Myocyte (in vitro differentiated cells): ENCODE results near the gene BNC2. TPM values are rescaled to one million over a fixed set of nuclear protein-coding genes. Genes with fewer than 3 reads are reported as not detected.
A peak's percentile ranks its signal among the peaks of the same experiment; 100 is the strongest.

Source experiments
- DNase-seq: peaks from one replicate; pipeline ENCODE4 v3.0.0-alpha.2; 2012; ENCODE audit warnings: low read depth
- total RNA-seq: library from RNA; depleted of rRNA; stranded (reverse); fragments of >200 nt; gene quantifications from 2 replicates; pipeline ENCODE4 v1.2.3, GENCODE V29; 2014

The BNC2 gene
- total RNA-seq, 1 donor from 2014 or later, result 32.4 TPM

DNA sequence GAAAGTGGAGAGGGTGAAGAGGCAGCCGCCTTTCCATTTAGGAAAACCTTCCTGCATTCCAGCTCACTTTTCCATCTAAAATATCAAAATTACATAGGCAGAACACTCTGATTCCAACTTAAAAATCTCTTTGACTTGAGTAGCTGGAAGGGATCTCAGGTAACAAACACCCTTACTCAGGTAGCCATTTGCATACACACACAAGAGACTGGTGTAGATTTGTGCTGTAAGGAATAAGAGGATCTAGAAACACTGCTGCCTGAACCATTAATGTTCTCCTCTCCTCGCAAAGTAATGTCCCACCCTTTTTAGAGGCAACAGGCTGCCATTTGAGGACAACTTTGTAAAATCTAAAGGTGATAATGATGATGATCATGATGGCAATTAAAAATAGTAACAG is 53.5 kb downstream of the BNC2 start:
- no peak for DNase-seq

DNA sequence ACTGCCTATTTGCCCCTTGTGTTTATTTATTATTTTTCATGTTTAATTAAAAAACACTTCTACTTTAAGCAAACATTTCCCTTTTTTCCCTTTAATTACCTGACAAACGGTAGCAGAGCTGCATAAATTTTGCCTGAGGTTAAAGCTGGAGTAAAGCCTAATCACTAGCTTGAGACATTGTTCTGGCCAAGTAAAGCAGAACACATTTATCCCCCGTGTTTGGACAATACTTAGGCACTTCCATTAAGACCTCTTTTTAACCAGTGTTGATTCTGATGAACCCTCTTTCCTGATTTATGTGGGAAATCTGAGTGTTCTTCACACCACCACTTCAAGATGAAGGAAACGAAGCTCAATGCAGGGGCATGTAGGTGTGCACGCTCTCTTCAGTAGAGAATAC is 54.5 kb downstream of the BNC2 start:
- no peak for DNase-seq

DNA sequence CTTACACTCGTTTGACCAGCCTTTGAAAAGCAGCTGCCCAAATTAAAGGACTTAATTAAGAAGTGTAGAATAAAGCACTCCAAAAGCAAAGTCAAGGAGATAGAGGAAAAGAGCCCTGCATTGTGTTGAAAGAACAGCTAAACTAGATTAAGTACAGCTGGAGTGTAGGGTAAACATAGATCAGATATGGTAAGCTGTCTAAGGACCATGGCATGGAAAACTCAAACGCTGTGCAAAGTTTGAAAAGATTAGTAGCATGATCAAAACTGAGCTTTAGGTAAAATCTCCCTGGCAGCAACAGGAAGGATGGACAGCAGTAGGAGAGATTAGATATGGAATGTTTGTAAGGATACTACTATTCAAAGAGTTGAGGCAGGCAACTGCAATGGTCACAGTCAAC is 55.4 kb downstream of the BNC2 start:
- DNase-seq, result no peak

DNA sequence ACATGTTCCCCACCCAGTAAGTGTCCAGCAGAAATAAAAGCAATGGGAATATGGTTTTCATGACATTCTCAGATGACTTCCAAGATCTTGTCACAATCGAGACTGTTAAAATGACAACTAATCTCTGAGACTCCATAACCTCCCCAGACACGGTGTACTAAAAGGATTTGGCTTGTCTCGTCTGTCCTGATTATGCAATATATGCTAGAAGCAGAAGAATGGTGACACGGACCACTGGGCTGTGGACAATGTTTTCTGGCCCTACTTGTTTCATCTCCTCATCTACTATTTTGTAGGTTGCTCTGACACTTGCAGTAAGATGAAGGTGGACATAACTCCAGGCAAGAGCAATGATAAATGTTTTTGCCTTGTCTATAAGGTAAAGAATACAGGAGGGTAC is 56.6 kb downstream of the BNC2 start:
- DNase-seq, result no peak

DNA sequence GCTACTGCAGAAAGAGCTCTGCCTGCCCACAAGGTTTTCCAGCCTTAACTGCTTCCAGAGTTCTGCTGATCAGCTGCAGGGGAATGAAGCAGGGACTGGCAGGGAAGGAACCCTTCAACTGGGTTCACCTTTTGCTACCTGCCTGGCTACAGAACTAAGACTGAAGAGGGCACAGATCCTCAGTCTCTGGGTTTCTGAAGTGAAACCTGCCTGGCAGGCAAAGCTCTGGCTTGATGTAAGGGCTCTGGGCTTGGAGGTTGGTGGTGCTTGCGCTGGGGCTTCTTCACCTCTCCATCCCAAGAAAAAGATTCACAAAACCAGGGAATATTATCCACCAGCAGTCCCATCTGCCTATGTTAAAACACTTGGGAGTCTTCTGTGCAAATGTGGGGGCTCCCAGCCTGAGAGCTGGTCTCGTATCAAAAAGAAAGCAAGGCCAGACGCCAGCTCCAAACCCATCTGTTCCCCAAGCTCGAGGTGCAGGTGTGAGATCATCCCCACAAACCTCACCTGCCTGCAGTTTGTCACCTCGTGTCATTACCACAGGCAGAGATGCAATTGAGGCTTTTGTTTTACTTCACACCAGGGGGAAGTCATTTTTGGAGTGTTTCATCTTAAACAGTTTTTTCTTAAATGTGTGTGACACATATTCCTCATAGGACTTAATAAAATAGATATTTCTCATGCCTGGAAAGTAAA is 58.3 kb downstream of the BNC2 start:
- DNase-seq, result no peak

DNA sequence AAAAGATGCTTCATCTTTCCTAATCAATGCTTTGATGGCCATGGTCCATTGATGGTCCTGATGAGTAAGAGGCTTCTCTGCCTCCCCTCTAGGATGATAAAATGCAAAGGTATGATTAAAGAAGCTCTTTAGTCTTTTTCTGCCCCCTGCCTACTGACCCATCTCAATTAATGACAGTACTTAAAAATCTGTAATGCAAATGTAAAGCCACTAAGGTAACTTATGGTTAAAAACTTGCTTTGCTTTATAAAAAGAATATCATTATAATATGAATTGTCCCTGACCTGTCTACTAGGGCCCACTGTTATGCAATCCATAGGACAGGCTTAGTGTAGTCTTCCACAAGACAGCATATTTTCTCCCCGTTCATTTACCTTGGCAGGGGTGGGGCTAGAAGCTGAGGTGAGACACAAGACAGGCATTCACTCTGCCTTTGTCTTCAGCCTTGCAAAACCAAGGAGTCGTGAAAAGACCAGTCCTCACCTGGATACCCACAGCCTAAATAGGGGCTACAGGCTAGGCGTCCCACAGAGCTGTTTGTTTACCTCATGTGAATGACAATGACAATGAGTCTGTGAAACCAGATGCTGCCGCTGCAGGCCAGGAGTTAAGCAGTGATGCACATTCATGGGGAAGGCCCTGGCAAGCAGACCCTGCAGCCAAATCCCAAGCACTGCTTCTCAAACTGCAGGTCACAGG is 60.4 kb downstream of the BNC2 start:
- DNase-seq, result no peak

DNA sequence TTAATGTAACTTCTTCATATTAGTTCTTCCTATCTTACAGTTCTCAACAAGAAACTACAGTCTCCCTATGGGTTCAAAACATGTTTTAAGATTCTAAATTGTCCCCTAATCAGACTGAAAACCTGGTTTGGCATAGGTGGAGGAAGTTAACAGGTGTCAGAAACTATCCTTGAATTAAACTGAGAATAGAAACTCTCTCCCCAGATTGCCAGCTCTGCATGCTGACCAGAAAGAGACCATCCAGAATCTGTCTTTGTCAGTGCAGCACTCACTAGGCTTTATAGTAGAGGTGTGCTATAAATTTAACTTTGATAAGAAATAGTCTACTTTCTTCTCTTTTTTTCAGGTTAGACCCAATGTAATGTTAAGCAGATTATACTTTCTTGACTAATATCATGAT is 63.8 kb downstream of the BNC2 start:
- no peak for DNase-seq

DNA sequence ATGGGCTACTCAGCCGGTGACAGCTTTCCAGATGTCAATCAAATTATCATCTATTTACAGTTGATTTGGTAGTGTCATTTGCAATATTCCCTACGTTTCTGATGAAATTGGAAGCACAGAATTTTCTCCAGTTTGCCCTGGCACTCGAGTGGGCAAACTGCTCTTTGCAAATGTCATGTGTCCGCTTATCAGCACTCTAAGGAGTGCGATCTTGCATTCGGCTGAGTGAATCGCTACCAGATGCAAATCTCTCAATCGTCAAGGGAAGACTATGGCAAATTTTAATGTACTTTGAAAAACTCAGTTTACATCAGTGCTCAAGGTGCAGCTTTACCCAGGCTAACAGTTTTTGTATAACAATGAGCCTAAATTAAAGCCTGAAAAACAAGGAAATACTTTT is 66.8 kb downstream of the BNC2 start:
- no peak for DNase-seq

DNA sequence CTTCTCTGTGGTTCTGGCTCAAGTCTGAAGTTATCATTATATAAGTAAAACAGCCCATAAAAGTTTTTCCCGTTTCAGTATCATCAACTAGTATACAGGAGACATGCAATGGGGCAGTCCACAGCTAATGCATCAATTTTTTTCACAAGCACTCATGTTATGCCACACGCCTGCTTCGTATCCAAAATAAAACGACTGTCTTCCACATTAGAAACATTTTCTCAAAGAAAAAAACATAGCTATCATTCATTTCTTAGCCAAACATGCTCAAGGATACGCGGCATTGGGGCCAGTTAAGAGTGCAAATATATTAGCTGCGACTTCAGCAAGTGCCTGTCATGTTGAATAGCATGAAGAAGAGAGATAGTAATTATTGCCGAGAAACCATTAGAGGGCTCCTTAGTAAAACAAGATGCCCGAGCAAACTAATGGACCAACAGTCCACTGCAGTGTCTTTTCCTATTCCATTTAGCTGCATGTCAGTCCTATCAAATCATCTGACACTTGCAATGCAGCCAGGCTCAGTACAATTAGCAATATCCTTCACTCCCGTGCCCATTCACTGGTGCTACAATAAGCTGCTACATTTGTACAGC is 68.5 kb downstream of the BNC2 start:
- DNase-seq, result no peak

DNA sequence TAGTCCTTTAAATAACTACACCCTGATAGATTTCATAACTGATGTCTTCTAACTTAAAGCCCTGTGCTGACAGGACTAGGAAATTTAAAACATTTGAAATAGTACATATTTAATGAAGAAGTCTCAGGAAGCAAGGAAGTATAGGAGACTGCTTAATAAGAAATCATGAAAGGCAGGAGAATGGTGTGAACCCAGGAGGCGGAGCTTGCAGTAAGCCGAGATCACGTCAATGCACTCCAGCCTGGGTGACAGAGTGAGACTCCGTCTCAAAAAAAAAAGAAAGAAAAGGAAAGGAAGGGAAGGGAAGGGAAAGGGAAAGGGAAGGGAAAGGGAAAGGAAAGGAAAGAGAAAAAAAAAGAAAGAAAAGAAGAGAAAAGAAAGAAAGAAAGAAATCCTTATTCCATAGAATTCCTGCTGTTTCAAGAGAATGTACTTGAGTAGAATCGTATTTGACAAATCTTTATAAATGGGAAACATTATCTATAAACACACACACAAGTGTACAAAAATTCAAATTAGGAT is 74.1 kb downstream of the BNC2 start:
- no peak for DNase-seq

DNA sequence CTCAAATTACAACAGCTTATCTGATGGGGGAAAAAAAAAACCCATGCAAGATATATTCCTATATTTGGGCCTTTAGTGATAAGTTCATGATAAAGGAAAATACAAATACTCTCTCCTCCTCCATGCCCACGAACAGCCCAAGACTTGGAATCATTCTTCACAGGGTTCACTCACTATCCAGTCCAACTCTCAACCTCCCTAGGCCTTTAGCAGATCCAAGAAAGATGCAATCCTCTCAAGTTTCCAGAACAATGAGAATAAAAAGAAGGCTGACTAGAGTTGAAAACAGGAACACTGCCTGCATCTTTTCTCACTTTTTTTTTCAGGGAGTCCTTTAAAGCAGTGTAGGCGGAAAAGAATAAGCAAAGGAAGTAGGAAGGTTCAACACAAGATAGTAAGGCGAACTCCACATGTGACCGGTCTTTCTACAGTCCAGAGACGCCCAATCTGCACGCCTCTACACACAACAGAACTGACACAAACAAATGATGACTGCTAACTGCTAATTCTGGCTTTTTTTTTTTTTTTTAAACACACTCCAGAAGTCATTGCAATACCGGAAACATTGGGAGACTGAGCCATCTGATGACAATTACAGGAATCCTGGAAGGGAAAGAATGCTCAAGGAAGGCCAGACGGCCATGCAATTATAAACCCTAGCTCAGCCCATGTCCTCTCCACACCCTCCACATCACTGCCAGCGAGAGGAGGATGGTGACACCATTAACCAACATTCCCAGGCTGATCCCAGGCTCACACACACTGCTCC is 75.4 kb downstream of the BNC2 start:
- peak; percentile 75 for DNase-seq

DNA sequence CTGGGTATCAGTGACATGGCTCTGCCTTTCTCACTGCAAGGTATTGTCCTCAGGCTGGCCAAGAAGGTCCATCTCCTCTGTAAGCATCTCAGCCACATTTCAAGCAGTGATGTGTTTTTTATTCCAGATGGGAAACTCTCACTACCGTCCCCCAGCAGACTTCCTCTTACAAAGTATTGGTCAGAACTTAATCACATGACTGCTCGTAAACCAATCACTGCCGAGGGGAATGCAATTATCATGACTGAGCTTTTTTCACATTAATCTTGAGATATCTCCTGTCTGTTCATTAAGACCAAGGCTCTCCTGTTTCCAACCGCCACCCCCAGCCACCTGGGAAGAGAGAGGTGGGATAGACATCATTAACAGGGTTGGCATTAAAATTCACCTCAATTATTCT is 76.4 kb downstream of the BNC2 start:
- no peak for DNase-seq

DNA sequence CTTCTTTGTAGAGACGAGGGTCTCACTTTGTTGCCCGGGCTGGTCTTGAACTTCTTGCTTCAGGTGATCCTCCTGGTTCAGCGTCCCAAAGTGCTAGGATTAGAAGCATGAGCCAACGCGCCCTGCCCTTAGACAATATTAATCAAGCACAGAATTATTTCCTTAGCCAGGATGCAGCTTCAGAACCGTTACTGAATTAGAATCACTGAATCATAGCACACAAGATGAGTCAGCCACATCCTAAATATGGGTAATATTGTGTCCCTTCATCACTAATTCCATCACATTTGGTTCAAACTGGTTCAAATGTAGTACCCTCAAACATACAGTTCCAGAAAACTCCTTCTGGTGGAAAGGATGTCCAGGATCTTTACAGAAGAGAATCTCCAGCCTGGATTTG is 82.7 kb downstream of the BNC2 start:
- peak; percentile 14 for DNase-seq

DNA sequence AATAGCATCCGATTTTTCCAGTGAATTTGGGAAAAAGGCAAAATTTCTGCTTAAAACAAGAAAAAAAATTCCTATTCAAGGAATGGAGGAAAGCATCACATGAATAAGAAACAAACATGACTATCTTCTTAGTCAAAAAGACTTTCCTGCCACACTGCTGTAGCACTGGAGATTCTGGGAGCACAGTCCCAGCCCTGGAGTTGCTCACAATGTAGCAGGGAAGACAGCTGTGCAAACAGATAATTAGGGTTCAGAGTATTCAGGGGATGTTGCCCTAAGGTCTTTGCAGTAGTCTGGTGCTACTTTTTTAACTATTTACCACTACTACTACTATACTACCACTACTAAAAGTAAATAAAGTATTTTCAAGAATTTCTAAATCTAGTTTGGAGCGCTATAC is 86.5 kb downstream of the BNC2 start:
- peak; percentile 36 for DNase-seq

DNA sequence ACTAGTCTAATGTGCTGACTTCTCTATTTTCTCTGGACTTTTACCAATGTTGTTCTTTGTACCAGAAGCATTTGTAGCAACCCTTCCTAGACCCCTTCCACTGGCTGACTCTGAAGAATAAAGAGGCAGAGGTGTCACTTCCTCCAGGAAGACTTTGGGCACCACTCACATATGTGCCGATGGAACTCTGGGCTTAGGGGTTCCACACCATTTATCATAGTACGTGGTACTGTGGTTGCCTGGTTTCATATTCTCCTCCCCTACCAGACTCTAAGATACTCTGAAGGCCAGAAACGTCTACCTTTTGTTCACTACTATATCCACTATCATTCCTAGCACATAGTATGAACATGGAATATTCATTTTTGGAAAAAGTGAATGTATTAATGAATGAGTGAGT is 88.0 kb downstream of the BNC2 start:
- DNase-seq, result no peak

DNA sequence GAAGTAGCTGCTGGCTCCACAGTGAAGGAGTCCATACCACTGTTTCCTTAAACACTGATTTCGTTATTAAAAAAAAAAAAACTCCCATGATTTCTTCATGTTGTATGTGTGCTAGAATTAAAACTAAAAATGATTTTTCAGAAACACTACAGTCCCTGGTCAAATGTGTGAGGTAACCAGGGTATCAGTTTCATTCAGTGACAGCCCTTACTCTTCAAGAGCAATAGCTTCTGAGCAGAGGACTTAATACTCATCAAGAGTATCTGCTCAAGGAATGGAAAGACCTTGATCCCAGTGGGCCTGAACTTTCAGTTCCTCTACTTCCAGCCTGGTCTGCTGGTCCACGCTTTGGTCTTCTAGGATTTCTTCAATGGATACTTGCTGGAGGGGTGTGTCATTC is 95.1 kb downstream of the BNC2 start:
- DNase-seq, result no peak

DNA sequence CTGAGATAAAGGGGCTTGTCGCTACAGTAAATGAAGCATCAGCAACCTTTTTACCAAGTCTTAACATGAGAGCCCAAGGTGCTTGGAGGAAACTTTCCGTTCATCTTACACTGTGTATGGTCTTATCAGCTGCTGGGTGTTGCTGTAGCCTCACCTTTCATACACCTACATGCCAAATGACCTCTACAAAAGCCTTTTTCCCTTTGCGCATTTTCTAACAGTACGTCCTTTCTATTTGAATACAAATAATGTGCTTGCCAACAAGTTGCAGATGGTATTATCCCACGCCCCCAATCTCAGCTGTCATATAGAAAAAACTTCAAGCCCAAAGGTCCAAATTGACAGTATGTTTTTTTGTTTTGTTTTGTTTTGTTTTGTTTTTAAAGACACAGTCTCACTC is 96.9 kb downstream of the BNC2 start:
- DNase-seq, result no peak

DNA sequence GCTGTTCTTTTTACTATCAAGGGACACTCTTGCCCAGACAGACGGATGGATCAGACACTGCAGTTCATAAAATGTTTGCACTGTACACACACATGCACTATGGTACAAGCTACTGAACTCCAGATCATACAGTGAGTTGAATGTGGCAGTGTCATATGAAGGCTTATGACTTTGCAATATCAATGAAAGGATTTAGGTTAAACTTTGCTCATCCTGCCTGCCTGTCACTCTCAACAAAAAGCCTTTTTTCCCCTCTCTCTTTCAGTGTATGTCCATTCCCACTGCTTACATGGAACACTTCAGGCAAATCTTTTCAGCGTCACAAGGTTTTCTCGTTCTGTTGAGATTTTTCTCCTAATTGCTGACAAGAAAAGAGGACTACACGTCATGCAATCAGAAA is 97.4 kb downstream of the BNC2 start:
- no peak for DNase-seq

DNA sequence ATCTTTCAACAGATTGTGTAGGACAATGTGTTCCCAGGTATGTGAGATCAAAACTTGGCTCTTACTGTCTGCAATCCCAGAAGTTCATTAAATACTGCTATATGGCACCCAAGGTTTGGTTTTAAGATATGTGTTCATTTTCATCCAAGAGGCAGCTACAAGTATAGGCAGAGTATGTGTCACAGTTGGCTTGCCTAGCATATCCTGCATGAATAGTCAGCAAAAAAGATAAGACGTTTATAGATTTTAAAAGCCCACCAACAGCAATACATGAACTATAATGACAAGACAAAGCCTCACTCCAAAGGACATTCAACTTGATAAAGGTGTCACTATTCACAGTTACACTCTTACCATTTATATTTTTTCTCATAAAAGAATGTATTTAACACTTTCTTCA is 99.1 kb downstream of the BNC2 start:
- DNase-seq, result no peak

DNA sequence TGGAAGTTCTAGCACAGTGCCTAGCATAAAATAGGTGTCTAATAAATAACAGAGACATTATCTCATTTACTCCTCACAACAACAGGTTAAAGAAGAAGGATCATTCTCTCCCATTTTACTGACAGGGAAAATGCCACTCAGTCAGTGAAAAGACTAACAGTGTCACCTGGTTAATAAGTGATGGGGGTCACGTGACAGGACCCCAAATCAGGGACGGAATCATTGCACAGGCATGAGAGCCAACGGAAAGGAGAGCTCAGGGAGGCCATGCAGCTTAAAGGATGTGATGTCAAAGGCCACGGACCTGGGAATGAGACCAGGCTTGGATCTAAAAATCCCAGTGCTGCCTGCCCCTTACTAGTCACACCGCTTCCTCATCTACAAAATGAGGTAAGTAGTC is 101.2 kb downstream of the BNC2 start:
- DNase-seq, result no peak

DNA sequence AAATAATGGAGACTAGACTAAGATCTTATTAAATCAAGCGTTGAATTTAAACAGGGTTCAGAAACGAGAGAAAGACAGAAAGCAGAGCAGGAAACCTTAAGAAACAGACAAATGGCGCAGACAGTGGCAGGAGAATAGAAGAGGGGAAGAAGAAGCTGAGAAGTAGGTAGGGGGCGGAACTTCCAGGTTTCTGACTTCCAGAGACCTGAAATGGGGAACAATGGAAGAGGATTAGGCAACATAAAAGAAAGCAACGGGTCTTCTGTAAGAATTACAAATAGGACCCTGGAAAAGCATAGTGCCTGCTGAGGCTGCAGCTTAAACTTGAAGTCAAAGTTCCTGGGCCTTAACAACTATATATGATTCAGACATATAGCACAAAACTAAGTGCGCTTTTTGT is 101.7 kb downstream of the BNC2 start:
- no peak for DNase-seq

DNA sequence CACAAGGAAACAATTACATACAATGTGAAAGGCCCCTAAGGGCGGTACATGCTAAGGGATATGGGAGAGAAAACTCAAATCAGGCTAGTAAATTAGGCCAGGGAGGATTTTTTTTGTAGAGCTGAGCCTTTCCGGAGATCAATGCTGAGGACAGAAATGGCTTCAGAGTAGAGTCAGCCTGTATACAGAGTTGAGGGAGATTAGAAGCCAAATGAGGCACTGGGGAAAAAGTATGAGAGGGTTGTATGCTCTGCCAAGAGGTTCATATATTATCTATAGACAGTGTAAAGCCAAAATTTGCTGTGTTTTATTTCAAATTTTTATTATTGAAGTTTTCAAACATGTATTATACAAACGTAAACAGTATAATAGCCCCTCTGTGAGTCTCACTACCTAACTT is 103.1 kb downstream of the BNC2 start:
- no peak for DNase-seq
